ENCODE measurements around the gene TRMT112. TPM values are rescaled to one million over a fixed set of nuclear protein-coding genes. Genes with fewer than 3 reads are reported as not detected.
A peak's percentile ranks its signal among the peaks of the same experiment; 100 is the strongest.

TRMT112 gene
- total RNA-seq, 1 donor from 2014 or later: 83.4 TPM

DNA sequence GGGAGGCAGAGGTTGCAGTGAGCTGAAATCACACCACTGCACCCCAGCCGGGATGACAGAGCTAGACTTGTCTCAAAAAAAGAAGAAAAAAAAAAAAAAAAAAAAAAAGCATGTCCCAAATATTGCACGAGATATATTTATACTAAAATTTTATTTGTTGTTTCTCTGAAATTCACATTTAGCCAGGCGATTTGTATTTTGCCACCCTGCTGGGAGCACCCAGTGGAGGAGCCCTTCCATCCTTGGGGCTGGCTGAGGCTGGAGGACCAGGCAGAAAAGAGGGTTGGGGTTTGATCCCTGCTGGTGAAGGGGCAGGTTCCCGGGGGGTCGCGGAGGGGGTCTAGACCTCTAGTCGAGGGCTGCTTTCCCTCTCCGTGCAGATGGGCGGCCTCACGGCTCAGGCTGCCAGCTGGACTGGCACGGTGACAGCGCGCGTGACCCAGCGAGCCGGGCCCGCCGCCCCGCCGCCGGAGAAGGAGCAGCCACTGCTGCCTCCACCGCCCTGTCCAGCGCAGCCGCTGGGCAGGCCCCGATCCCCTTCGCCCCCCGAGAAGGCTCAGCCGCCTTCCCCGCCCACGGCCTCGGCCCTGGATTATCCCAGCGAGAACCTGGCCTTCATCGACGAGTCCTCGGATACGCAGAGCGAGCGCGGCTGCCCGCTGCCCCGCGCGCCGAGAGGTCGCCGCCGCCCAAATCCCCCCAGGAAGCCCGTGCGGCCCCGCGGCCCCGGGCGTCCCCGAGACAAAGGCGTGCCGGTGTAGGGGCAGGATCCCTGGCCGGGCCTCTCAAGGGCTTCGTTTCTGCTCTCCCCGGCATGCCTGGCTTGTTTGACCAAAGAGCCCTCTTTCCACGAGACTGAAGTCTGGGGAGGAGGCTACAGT lies 18.2 kb downstream of the TRMT112 start:
- DNase-seq: peak; percentile 87
- ATAC-seq: peak; percentile 67
- intact Hi-C loops (cut with micrococcal nuclease): no loop called here

DNA sequence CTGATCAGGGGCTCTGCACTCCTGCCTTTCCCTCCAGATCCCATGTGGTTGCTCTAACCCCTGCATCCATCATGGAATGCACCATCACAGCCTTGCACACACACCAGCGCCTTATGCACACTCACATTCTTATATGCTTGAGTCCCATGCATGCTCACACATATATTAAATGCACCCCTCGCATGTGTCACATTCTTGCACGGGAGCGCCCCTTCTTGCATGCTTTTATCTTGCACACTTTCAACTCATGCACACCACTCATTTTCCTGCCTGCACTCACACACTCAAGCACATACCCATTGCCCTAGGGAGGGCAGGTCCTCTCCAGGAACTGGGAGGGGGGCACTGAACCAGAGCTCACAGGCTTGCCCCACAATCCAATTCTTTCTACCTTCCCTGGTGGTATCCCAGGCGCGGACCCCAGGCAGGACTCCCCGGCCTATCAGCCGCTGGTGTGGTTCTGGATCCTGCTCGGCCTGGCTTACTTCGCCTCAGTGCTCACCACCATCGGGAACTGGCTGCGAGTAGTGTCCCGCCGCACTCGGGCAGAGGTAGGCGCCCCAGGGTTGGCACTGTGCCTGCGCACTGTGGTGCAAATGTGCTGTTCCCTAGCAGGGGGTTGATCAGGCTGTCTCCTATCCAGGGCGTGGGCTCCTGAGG lies 19.5 kb downstream of the TRMT112 start:
- intact Hi-C loops (cut with micrococcal nuclease): no loop called here
- ATAC-seq (no peak), DNase-seq (no peak)

DNA sequence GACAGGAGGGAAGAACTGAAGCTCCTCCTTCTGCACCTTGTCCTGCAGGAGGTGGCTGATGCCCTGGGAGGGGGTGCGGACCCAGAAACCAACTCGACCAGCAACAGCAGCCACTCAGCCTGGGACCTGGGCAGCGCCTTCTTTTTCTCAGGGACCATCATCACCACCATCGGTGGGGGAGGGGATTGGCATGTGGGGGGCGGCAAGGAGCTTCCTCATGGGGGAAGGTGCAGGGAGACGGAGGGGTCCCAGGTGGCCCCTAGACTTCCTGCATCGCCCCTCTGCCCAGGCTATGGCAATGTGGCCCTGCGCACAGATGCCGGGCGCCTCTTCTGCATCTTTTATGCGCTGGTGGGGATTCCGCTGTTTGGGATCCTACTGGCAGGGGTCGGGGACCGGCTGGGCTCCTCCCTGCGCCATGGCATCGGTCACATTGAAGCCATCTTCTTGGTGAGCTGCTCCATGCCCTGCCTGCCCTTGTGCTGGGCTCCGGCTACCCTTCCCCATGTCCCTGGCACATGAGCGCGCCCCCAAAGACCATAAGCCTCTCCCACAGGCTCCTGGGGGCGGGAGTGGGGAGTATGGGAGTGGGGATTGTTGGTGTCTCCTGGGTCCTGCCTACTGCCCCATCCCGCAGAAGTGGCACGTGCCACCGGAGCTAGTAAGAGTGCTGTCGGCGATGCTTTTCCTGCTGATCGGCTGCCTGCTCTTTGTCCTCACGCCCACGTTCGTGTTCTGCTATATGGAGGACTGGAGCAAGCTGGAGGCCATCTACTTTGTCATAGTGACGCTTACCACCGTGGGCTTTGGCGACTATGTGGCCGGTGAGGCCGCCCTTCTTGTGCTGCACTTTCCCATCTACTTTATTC lies 20.3 kb downstream of the TRMT112 start:
- intact Hi-C loops (cut with micrococcal nuclease): no loop called here
- DNase-seq (no peak), ATAC-seq (no peak)

DNA sequence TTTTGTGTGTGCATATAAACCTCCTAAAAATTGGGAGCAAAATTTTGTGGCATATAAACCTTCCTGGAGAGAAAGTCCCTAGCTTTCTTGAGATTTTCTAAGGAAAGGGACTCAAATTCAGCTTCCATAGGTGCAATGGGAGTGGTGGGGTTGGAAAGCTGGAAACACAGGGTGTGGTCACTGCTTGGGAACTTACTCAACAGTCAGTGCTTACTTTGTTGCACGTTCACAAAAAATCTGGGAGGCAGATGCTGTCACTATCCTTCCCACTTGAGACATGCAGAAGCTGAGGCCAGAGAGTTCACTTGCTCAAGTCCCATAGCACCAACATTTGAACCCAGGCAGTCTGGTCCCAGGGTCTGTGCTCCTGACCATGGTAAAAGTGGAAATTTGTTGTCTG lies 21.1 kb downstream of the TRMT112 start:
- DNase-seq: no peak
- no peak for ATAC-seq
- intact Hi-C loops (cut with micrococcal nuclease): no loop called here

DNA sequence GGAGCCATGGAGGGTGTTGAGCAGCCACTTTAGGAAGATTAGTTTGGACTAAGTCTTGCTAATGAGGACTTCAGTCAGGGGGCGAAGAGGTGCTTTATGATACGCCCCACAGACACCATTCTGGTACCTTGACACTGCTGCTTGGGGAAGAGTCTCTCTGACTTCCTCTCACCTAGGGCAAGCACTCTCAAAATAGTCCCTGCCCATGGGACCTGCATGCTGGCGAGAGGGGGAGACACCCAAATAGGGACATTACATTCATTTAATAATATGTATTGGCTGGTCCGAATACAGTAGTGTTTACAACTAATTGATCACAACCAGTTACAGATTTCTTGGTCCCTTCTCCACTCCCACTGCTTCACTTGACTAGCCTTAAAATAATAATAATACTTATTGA lies 21.6 kb downstream of the TRMT112 start:
- intact Hi-C loops (cut with micrococcal nuclease): no loop called here
- no peak for ATAC-seq
- DNase-seq: no peak

DNA sequence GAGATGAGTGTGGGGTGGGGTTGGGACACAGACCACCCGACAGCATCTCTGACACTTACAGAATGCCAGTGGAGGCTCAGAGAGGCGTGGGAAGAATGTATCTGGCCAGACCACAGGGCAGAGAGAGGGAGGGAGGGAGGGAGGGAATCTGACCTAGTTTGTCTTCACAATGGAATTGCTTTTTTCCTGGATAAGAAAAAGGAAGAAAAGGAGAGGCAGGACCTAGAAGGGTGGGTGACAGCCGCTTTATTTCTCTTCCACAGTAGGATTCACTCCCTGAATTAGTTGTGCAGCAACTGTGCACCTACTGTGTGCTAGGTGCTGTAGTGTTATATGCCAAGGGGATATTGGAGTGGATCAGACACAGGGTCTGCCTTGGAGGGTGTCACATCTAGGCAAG lies 22.6 kb downstream of the TRMT112 start:
- ATAC-seq: no peak
- intact Hi-C loops (cut with micrococcal nuclease): no loop called here
- no peak for DNase-seq

DNA sequence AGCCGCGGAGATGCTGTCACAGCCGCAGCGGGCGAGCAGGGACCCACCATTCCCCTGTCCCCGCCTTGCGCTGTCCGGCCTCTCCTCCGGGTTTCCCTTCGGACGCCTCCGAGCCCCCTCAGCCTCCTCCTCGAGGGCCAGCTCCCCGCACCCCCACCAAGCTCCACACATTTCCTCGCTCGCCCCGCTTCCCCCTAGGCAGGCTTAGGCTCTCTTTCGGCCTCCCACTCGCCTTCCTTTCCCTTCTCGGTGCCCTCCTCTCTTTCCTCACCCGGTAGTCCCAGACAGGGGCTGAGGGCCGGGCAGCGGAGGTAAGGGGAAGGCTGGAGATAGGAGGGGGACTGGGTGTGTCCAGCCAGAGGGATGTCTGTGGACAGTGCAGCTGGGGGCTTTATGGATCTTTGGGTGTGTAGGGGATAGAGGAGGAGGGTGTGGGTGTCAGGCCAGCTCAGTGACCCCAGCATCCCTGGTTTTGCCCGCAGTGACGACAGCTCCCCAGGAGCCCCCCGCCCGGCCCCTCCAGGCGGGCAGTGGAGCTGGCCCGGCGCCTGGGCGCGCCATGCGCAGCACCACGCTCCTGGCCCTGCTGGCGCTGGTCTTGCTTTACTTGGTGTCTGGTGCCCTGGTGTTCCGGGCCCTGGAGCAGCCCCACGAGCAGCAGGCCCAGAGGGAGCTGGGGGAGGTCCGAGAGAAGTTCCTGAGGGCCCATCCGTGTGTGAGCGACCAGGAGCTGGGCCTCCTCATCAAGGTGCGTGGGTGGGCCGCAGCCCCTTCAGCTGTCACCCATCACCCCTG lies 24.7 kb downstream of the TRMT112 start:
- intact Hi-C loops (cut with micrococcal nuclease): no loop called here
- no peak for ATAC-seq
- no peak for DNase-seq

DNA sequence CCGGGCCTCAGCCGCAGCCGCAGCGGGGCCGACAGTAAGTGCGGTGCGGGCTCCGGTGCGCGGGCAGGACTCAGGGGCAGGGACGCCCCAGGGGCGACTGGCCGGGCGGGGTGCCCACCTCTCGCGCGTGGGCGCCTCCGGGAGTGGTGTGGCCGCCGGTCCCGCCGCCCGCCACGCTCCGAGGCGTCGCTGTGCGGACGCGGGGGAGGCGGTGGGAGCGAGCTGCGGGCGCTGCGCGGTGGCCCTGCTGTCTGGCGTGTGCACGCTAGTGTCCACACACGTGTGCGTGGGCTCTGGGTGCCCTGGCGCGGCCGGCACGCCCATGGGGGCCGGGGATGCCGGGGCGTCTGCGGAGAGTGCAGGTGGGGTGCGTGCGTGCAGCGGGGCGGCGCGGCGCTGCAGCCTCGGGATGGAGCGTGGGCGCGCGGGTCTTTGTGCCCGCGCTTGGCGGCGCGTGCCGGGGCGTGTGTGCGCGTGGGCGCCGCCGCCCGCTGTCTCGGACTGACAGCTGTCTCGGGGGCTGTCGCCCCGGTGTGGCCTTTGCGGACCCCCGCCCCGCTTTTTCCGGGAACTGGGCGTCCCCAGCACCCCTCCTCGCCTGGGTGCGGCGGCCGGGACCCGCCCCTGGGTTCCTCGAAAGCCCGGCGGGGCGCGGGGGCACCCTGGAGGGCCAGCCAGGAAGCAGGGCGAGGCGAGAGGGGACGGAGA lies 25.5 kb downstream of the TRMT112 start:
- ATAC-seq (no peak), DNase-seq (no peak)
- intact Hi-C loops (cut with micrococcal nuclease): no loop called here

DNA sequence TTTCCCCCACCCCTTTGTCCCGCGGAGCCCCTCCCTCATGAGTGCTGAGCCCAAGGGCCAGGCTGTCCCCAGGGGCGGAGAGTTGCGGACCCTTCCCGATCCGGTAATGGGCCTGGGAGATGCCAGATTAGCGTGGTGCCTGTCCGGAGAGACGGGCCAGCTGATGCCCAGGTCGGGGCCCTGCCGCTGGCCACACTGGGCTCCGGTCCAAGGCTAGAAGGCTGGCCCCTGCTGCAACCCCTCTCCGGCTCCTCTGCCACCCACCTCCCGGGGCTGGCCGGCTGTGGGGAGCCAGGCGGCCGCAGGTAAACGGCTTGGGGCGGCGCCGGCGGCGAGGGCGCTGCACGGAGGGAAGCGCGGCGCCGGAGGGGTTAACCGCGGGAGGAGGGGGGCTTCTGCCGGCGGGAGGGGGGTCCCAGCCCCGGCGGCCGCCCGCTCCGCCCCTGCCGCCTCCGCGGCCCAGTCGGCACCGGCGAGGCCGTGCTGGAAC lies 26.1 kb downstream of the TRMT112 start, which contains the start of gene KCNK4:
KCNK4 (plus strand) TSS at position 41 of the 490 bp plus-strand sequence. CDS start 1,717 bp downstream, outside the sequence.
- intact Hi-C loops (cut with micrococcal nuclease): no loop called here
- no peak for ATAC-seq
- no peak for DNase-seq

DNA sequence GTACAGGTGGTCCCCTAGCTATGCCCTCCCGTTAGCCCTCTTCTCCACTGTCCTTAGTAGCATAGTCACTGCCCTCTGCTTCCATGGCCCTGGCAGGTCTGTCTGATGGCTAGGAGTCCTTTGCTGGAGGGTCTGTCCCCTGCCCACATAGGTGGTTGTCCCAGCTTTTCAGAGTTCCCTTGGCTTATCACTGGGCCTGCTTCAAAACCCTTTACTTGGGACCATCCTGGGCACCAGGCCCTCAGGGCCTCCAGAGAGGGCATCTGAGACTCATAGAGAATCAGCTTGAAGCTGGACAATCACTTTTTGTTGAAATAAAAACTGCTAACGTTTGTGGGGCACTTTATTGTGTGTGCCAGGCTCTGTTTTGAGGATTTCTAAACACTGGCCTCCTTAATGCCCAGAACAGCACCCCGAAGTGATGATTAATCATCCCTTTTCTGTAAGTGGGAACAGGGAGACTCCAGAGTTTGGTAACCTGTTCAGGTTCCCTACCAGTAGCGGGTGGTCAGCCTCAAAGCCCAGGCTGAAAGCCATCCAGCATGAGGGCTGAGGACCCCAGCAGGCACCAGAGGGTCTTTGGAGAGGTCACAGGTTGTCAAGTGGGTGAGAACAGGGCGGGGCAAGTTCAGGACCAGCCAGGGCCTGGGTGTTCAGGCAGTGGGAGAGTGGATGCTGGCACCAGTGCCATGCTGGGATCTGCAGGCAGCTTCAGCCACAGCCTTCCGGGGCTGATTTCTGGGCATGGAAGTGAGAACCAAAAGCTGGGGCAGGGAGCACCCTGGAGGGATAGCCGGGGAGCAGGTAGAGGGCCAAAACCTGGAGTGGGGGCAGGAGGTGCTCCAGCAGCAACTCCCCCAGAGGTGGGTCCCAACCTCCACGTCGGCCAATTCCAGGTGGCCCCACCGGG lies 26.8 kb downstream of the TRMT112 start:
- no peak for DNase-seq
- no peak for ATAC-seq
- intact Hi-C loops (cut with micrococcal nuclease): no loop called here

DNA sequence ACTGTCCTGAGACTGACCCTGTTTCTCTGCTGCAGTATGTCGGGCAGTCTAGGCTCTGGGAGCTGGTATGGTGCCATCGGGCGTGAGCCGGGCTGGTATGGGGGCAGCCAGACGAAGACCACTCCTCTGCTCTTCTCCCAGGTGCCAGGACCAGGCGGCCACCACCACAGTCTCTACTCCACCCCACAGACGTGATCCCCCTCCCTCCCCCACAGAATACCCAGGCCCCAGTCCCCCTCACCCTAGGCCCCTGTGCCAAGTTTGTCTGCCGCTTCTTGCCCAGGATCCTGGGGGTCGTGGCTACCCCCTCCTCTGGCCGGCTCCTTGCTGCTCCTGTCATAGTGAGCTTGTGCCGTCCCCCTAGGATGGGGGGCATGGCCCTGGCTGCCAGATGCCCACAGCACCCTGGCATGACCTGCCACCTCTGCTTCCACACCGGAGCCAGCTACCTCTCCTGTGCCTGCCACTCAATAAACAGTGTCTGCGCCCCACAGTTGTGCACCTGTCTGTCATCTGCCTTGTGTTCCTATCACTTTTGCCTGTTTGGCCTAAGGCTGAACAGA lies 28.3 kb downstream of the TRMT112 start:
- ATAC-seq (no peak), DNase-seq (no peak)
- intact Hi-C loops (cut with micrococcal nuclease): no loop called here

DNA sequence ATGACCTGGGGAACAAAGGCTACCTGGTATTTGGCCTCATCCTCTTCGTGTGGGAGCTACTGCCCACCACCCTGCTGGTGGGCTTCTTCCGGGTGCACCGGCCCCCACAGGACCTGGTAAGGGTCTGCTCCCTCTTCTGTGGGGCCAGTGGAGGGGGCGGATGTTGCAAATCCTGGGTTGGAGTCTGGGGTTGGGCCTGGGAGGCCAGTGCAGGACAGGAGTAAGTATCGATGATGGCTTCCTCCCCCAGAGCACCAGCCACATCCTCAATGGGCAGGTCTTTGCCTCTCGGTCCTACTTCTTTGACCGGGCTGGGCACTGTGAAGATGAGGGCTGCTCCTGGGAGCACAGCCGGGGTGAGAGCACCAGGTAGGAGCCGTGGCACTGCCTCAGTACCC lies 29.0 kb downstream of the TRMT112 start:
- ATAC-seq (no peak), DNase-seq (no peak)
- intact Hi-C loops (cut with micrococcal nuclease): no loop called here

DNA sequence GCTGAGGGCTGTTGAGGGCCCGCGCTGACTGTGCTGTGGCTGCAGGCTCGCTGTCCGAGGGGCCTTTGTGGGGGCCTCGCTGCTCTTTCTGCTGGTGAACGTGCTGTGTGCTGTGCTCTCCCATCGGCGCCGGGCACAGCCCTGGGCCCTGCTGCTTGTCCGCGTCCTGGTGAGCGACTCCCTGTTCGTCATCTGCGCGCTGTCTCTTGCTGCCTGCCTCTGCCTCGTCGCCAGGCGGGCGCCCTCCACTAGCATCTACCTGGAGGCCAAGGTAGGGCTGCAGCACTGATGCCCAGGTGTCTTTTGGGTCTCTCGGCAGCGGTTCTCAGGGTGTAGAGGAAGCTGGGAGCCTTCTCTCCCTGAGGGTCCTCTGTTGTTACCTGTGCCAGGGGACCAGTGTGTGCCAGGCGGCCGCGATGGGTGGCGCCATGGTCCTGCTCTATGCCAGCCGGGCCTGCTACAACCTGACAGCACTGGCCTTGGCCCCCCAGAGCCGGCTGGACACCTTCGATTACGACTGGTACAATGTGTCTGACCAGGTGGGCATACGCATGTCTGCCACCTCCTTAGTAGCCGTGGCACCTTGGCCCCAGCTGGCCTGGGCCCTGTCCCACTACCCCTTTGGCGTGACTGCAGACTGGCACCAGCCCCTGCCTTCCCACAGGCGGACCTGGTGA lies 29.5 kb downstream of the TRMT112 start:
- ATAC-seq (no peak), DNase-seq (no peak)
- intact Hi-C loops (cut with micrococcal nuclease): no loop called here

DNA sequence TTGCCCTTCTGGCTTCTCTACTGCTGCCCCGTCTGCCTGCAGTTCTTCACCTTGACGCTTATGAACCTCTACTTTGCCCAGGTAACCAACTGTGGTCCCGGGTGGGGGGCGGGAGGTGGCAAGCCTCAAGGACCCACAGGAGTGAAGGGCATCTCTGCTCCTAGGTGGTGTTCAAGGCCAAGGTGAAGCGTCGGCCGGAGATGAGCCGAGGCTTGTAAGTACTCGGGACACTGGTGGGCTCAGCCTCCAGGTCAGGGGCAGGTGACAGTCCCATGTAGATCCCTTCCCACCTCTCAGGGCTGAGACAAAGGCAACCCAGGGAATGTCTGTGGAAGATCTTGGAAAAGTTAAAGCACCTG lies 30.6 kb downstream of the TRMT112 start:
- DNase-seq (no peak), ATAC-seq (no peak)
- intact Hi-C loops (cut with micrococcal nuclease): no loop called here

DNA sequence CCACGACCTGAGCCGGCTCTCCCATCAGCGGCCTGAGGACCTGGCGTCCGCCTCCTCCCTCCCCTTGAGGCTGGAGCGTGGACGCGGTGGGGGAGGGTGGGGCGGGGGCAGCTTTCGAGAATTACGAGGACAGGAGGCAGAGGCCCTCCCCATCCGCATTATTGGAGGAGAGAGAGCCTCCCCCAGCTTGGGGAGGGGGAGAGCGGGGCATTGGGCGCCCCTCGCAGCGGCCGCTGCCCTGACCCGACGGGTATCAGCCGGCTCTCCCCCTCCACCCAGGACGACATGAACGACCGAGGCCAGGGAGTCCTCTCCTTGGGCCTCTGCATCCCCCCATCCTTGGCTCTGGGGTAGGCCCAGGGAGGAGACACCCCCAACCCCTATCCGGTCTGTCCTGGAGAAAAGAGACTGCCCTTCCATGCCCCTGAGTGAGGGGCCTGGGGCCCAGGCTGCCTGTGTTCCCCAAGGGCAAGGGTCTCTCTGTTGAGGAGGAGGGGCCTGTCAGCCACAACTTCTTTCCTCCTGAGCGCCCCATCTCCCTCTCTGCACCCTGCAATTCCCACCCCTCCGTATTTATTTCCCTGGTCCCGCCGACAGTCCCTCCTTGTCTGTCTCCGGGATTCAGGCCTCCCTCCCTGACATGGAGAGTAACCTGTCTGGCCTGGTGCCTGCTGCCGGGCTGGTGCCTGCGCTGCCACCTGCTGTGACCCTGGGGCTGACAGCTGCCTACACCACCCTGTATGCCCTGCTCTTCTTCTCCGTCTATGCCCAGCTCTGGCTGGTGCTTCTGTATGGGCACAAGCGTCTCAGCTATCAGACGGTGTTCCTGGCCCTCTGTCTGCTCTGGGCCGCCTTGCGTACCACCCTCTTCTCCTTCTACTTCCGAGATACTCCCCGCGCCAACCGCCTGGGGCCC lies 31.2 kb downstream of the TRMT112 start:
- no peak for ATAC-seq
- DNase-seq: no peak
- intact Hi-C loops (cut with micrococcal nuclease): no loop called here
